ENCODE measurements around the gene MAN1A1.

DNA sequence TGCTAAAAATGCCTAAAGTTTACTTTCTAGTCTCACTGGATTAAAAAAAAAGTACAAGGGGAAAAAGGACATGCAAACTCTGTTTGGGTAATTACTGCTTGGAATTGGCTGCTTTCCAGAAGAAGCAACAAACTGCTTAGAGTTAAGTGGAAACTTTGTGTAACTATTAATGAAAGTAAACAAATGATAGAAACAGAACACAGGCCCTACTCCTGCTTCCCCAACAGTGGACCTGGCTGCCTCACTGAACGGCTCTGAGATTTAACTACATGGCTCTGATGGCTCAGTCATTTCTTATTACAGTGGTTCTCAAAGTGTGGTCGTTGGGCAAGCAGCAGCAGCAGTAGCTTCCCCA, 108.5 kb downstream of the MAN1A1 start:
- TF ChIP-seq, protein P1, sequence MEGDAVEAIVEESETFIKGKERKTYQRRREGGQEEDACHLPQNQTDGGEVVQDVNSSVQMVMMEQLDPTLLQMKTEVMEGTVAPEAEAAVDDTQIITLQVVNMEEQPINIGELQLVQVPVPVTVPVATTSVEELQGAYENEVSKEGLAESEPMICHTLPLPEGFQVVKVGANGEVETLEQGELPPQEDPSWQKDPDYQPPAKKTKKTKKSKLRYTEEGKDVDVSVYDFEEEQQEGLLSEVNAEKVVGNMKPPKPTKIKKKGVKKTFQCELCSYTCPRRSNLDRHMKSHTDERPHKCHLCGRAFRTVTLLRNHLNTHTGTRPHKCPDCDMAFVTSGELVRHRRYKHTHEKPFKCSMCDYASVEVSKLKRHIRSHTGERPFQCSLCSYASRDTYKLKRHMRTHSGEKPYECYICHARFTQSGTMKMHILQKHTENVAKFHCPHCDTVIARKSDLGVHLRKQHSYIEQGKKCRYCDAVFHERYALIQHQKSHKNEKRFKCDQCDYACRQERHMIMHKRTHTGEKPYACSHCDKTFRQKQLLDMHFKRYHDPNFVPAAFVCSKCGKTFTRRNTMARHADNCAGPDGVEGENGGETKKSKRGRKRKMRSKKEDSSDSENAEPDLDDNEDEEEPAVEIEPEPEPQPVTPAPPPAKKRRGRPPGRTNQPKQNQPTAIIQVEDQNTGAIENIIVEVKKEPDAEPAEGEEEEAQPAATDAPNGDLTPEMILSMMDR (IDR thresholded peaks at IDR 0.05): no peak
- TF ChIP-seq POLR2A (IDR thresholded peaks at IDR 0.05): no peak
- no peak for TF ChIP-seq EP300 (IDR thresholded peaks at IDR 0.05)
- no peak for TF ChIP-seq POLR2AphosphoS5 (IDR thresholded peaks at IDR 0.05)

Data from suprapubic skin (tissue), 4 donors.